ENCODE data around the gene C6orf132.

DNA sequence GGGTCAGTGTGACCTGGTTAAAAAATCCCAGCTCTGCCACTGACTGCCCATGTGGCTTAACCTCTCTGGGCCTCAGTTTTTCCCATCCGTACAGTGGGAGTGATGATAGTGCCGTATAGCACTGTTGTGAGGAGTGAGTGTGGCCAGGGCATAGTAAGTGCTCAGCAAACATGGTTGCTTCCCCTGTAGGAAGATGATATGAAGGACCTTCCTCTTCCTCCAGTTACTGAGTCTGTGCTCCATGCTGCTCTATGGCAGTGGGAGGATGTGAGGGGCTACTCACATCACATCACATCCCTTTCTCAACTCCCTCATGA, 13.1 kb downstream of the C6orf132 start:
- TF ChIP-seq, protein P1, sequence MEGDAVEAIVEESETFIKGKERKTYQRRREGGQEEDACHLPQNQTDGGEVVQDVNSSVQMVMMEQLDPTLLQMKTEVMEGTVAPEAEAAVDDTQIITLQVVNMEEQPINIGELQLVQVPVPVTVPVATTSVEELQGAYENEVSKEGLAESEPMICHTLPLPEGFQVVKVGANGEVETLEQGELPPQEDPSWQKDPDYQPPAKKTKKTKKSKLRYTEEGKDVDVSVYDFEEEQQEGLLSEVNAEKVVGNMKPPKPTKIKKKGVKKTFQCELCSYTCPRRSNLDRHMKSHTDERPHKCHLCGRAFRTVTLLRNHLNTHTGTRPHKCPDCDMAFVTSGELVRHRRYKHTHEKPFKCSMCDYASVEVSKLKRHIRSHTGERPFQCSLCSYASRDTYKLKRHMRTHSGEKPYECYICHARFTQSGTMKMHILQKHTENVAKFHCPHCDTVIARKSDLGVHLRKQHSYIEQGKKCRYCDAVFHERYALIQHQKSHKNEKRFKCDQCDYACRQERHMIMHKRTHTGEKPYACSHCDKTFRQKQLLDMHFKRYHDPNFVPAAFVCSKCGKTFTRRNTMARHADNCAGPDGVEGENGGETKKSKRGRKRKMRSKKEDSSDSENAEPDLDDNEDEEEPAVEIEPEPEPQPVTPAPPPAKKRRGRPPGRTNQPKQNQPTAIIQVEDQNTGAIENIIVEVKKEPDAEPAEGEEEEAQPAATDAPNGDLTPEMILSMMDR (IDR thresholded peaks at IDR 0.05): no peak
- no peak for TF ChIP-seq POLR2A (IDR thresholded peaks at IDR 0.05)
